ENCODE data around the gene YTHDC1. TPM values are rescaled to one million over a fixed set of nuclear protein-coding genes. Genes with fewer than 3 reads are reported as not detected.

The YTHDC1 gene
- polyA plus RNA-seq, 1 donor: 119 TPM

DNA sequence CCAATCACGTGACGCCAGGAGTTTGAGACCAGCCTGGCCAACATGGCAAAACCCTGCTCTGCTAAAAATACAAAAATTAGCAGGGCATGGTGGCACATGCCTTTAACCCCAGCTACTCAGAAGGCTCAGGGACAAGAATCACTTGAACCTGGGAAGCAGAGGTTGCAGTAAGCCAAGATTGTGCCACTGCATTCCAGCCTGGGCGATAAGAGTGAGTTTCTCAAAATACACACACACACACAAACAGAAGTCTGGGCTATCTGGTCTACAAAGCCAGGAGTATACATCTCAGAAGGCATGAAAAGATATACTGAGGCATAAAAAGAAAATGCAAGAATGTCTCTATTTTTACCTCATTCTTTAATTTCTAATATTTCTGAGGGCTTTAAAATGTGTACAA lies 11.3 kb downstream of the YTHDC1 start:
- Histone ChIP-seq H3K4me1 (ENCODE audit: control insufficient read depth, insufficient read depth, low read length) (peaks cover 9% of the 10 kb centered on the region), H3K27me3 (ENCODE audit: control insufficient read depth, insufficient read depth, low read length) (no peaks in the 10 kb centered on the region), H3K9me3 (ENCODE audit: control insufficient read depth, low read depth, low read length) (no peaks in the 10 kb centered on the region), H3K36me3 (ENCODE audit: control insufficient read depth, insufficient read depth, low read length) (peaks cover 27% of the 10 kb centered on the region), H3K27ac (ENCODE audit: low read length) (no peak overlapping the region), H3K4me3 (ENCODE audit: low read length) (no peak overlapping the region)
- no CpG with 5 or more reads among the region's 3 CpGs for WGBS (ENCODE audit: insufficient coverage, low lambda C conversion rate)
- no peak for DNase-seq

- Histone ChIP-seq H3K4me1 (ENCODE audit: control insufficient read depth, insufficient read depth, low read length) (peaks cover 7% of the 10 kb centered on the region), H3K27ac (ENCODE audit: low read length) (no peak overlapping the region), H3K27me3 (ENCODE audit: control insufficient read depth, insufficient read depth, low read length) (no peaks in the 10 kb centered on the region), H3K4me3 (ENCODE audit: low read length) (no peak overlapping the region), H3K36me3 (ENCODE audit: control insufficient read depth, insufficient read depth, low read length) (peaks cover 37% of the 10 kb centered on the region), H3K9me3 (ENCODE audit: control insufficient read depth, low read depth, low read length) (no peaks in the 10 kb centered on the region)
- no peak for DNase-seq
- WGBS (ENCODE audit: insufficient coverage, low lambda C conversion rate): 67% methylated on average over 1 of the region's 7 CpGs
These were observed 12.4 kb downstream of the YTHDC1 start for GRCh38 chr4:68337522-68337921.

DNA sequence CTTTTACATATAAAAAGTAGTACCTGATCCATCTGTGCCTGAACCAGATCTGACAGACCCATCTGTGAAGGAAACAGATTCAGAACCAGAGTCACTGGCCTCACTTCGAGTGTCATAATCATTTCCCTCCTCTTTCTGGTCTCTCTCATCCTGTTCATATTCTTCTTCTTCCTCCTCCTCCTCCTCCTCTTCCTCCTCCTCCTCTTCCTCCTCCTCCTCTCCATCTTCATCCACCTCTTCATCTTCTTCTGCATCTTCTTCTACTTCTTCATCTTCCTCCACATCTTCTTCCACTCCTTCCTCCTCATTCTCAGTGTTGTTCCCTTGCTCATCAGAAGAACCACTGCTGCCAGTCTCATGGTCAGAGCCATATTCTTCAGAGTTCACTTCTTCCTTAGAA lies 12.9 kb downstream of the YTHDC1 start:
- no peak overlapping the region for H3K4me3 ChIP-seq (ENCODE audit: low read length)
- H3K27ac ChIP-seq (ENCODE audit: low read length): no peak overlapping the region
- H3K27me3 ChIP-seq (ENCODE audit: control insufficient read depth, insufficient read depth, low read length): no peaks in the 10 kb centered on the region
- peaks cover 4% of the 10 kb centered on the region for H3K4me1 ChIP-seq (ENCODE audit: control insufficient read depth, insufficient read depth, low read length)
- H3K36me3 ChIP-seq (ENCODE audit: control insufficient read depth, insufficient read depth, low read length): peaks cover 40% of the 10 kb centered on the region
- no peaks in the 10 kb centered on the region for H3K9me3 ChIP-seq (ENCODE audit: control insufficient read depth, low read depth, low read length)
- no CpG with 5 or more reads among the region's 1 CpG for WGBS (ENCODE audit: insufficient coverage, low lambda C conversion rate)
- DNase-seq: no peak

DNA sequence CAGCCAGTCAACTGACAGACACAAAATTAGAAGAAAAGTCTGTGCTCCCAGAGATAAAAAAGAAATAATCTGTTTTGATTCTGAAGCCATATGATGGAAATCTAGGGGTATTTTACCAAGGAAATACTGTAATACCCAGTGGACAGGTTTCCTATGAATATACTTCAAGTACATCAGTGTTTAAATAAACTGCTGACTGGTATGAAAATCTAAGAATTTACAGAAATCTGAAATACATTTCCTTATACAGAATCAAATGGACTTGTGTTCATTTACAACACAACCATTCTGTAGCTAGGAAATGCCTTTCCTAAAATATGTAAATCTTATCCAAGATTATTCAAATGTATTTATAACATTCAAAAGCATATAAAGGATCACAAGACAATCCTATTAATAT lies 13.4 kb downstream of the YTHDC1 start:
- DNase-seq: no peak
- H3K27ac ChIP-seq (ENCODE audit: low read length): no peak overlapping the region
- H3K27me3 ChIP-seq (ENCODE audit: control insufficient read depth, insufficient read depth, low read length): no peaks in the 10 kb centered on the region
- H3K36me3 ChIP-seq (ENCODE audit: control insufficient read depth, insufficient read depth, low read length): peaks cover 45% of the 10 kb centered on the region
- H3K9me3 ChIP-seq (ENCODE audit: control insufficient read depth, low read depth, low read length): no peaks in the 10 kb centered on the region
- H3K4me1 ChIP-seq (ENCODE audit: control insufficient read depth, insufficient read depth, low read length): peaks cover 3% of the 10 kb centered on the region
- H3K4me3 ChIP-seq (ENCODE audit: low read length): no peak overlapping the region

GRCh38 chr4:68326141-68326540 lies 23.7 kb downstream of the YTHDC1 start:
- H3K36me3 ChIP-seq (ENCODE audit: control insufficient read depth, insufficient read depth, low read length): peaks cover 50% of the 10 kb centered on the region
- no peak overlapping the region for H3K4me3 ChIP-seq (ENCODE audit: low read length)
- DNase-seq: no peak
- WGBS (ENCODE audit: insufficient coverage, low lambda C conversion rate): no CpG with 5 or more reads among the region's 1 CpG
- no peaks in the 10 kb centered on the region for H3K27me3 ChIP-seq (ENCODE audit: control insufficient read depth, insufficient read depth, low read length)
- H3K9me3 ChIP-seq (ENCODE audit: control insufficient read depth, low read depth, low read length): no peaks in the 10 kb centered on the region
- no peaks in the 10 kb centered on the region for H3K4me1 ChIP-seq (ENCODE audit: control insufficient read depth, insufficient read depth, low read length)
- H3K27ac ChIP-seq (ENCODE audit: low read length): no peak overlapping the region

DNA sequence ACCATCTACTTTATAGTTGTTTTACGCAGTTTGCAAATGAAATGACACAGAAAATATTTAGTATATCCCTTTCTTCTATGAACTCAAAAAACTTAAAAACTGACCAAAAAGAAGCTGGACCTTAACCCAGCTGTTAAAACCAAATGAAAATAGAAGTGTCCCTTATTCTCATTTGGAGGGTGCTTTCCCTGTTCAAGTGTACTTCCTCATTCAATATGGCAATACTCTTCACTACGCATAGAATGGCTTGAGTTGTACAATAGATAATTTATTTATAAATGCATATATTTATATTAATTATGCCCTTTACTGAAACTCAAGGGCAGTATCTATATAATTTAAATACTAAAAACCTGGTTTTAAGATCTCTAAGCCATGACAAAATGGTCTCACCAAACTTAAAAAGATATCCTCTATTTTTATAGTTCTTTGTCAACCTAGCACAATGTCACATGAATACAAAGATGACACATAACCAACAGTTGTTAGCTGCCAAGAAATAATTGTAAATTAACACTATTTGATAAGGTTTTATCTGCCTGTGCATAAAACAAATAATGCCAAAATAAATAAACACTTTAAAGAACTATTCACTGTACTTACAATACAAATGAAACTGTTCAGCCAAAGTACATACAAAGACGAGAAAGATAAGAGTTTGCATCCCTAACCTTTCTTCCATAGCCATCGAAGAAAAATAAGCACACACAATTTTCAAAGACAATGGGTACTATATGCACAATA lies 25.2 kb downstream of the YTHDC1 start:
- Histone ChIP-seq H3K36me3 (ENCODE audit: control insufficient read depth, insufficient read depth, low read length) (peaks cover 42% of the 10 kb centered on the region), H3K4me3 (ENCODE audit: low read length) (no peak overlapping the region), H3K9me3 (ENCODE audit: control insufficient read depth, low read depth, low read length) (no peaks in the 10 kb centered on the region), H3K4me1 (ENCODE audit: control insufficient read depth, insufficient read depth, low read length) (no peaks in the 10 kb centered on the region), H3K27me3 (ENCODE audit: control insufficient read depth, insufficient read depth, low read length) (no peaks in the 10 kb centered on the region), H3K27ac (ENCODE audit: low read length) (no peak overlapping the region)
- DNase-seq: no peak
- WGBS (ENCODE audit: insufficient coverage, low lambda C conversion rate): 100% methylated on average over 2 of the region's 4 CpGs

- H3K27ac ChIP-seq (ENCODE audit: low read length): no peak overlapping the region
- peaks cover 54% of the 10 kb centered on the region for H3K36me3 ChIP-seq (ENCODE audit: control insufficient read depth, insufficient read depth, low read length)
- no peak for DNase-seq
- H3K4me1 ChIP-seq (ENCODE audit: control insufficient read depth, insufficient read depth, low read length): no peaks in the 10 kb centered on the region
- no peaks in the 10 kb centered on the region for H3K27me3 ChIP-seq (ENCODE audit: control insufficient read depth, insufficient read depth, low read length)
- WGBS (ENCODE audit: insufficient coverage, low lambda C conversion rate): no CpG with 5 or more reads among the region's 1 CpG
- H3K4me3 ChIP-seq (ENCODE audit: low read length): no peak overlapping the region
- no peaks in the 10 kb centered on the region for H3K9me3 ChIP-seq (ENCODE audit: control insufficient read depth, low read depth, low read length)
These were observed 30.9 kb downstream of the YTHDC1 start for GRCh38 chr4:68319040-68319439.

GRCh38 chr4:68316193-68316969 lies 33.5 kb downstream of the YTHDC1 start:
- WGBS (ENCODE audit: insufficient coverage, low lambda C conversion rate): 77% methylated on average over 2 of the region's 5 CpGs
- no peak overlapping the region for H3K4me3 ChIP-seq (ENCODE audit: low read length)
- DNase-seq: no peak
- no peak overlapping the region for H3K27ac ChIP-seq (ENCODE audit: low read length)
- no peaks in the 10 kb centered on the region for H3K9me3 ChIP-seq (ENCODE audit: control insufficient read depth, low read depth, low read length)
- no peaks in the 10 kb centered on the region for H3K27me3 ChIP-seq (ENCODE audit: control insufficient read depth, insufficient read depth, low read length)
- H3K36me3 ChIP-seq (ENCODE audit: control insufficient read depth, insufficient read depth, low read length): peaks cover 47% of the 10 kb centered on the region
- H3K4me1 ChIP-seq (ENCODE audit: control insufficient read depth, insufficient read depth, low read length): no peaks in the 10 kb centered on the region

- no peaks in the 10 kb centered on the region for H3K27me3 ChIP-seq (ENCODE audit: control insufficient read depth, insufficient read depth, low read length)
- H3K4me1 ChIP-seq (ENCODE audit: control insufficient read depth, insufficient read depth, low read length): no peaks in the 10 kb centered on the region
- H3K9me3 ChIP-seq (ENCODE audit: control insufficient read depth, low read depth, low read length): no peaks in the 10 kb centered on the region
- no peak overlapping the region for H3K27ac ChIP-seq (ENCODE audit: low read length)
- H3K4me3 ChIP-seq (ENCODE audit: low read length): no peak overlapping the region
- WGBS (ENCODE audit: insufficient coverage, low lambda C conversion rate): 100% methylated on average over 2 of the region's 3 CpGs
- no peak for DNase-seq
- H3K36me3 ChIP-seq (ENCODE audit: control insufficient read depth, insufficient read depth, low read length): peaks cover 22% of the 10 kb centered on the region
These were observed 39.1 kb downstream of the YTHDC1 start for GRCh38 chr4:68310651-68311247.

DNA sequence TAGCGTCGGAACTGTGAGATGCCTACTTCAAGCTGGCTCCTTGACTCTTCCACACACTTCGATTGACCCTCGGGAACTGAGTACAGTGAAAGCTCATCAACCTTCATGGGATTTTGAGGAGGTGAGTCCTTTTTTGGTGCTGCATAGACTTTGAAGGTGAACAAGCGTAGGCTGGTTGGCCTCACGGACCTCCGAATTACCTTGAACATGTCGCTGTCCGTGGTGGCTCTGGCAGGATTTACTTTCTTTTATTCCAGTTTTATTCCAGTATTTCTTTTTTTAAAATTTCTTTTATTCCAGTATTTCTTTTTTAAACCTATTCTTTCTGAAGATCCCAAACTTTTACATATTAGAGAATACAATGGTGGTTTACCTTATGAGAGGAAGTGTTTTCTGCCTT lies 45.2 kb downstream of the YTHDC1 start:
- Histone ChIP-seq H3K9me3 (ENCODE audit: control insufficient read depth, low read depth, low read length) (no peaks in the 10 kb centered on the region), H3K4me1 (ENCODE audit: control insufficient read depth, insufficient read depth, low read length) (no peaks in the 10 kb centered on the region), H3K27ac (ENCODE audit: low read length) (no peak overlapping the region), H3K4me3 (ENCODE audit: low read length) (no peak overlapping the region), H3K36me3 (ENCODE audit: control insufficient read depth, insufficient read depth, low read length) (no peaks in the 10 kb centered on the region), H3K27me3 (ENCODE audit: control insufficient read depth, insufficient read depth, low read length) (no peaks in the 10 kb centered on the region)
- DNase-seq: no peak
- WGBS (ENCODE audit: insufficient coverage, low lambda C conversion rate): 70% methylated on average over 2 of the region's 9 CpGs
